Astrocyte of the cerebellum (primary cell): ENCODE measurements around the gene ARPC4.
A peak's percentile ranks its signal among the peaks of the same experiment; 100 is the strongest.

Source experiments
- DNase-seq: peaks from one replicate; pipeline ENCODE4 v3.0.0-alpha.2; 2011; ENCODE audit warnings: low read depth
- H3K4me3 ChIP-seq: 2 replicates; pipeline ENCODE4 v1.5.1; 2011; ENCODE audit warnings: mild to moderate bottlenecking, low read depth, low read length, moderate library complexity
- CTCF ChIP-seq: IDR thresholded peaks from 2 replicates; pipeline ENCODE4 v1.5.1; 2012; ENCODE audit warnings: low read length, low read depth, moderate library complexity, mild to moderate bottlenecking; ENCODE audit errors: missing control alignments
- in situ Hi-C: cut with HindIII; loops from 2 replicates; pipeline ENCODE4 v1.10.0; 2017; ENCODE audit warnings: low sequenced_read_pairs

ARPC4 gene

GRCh38 chr3:9786825-9787669 lies 5.8 kb upstream of the ARPC4 start:
- no peak overlapping the region for H3K4me3 ChIP-seq
- TF ChIP-seq CTCF = peak; percentile 50
- no peak for DNase-seq
- in situ Hi-C loops = no loop called here

- TF ChIP-seq CTCF = no peak
- in situ Hi-C loops = no loop called here
- no peak overlapping the region for H3K4me3 ChIP-seq
- no peak for DNase-seq
These were observed 5.2 kb upstream of the ARPC4 start for GRCh38 chr3:9787714-9788113.

DNA sequence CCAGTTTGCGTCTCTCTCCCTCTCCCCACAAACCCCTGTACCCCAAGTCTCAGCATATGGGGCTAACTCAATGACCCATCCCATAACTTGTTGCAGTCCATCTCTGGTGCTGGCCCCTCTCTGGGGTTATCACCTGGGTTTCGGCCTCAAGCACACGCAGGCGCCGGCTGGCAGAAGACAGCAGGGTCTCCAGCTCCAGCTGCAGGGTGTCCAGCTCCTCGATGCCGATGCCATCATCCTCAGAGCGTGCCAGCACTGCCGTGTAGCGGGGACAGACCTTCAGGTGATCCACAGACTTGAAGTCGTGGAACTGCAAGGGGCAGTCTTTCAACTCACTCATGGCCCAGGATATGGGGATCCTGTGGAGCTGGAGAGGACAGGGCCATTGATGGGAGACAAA lies 1.8 kb upstream of the ARPC4 start:
- in situ Hi-C loops = no loop called here
- peak overlapping the region; percentile 97 for H3K4me3 ChIP-seq
- no peak for TF ChIP-seq CTCF
- no peak for DNase-seq

- in situ Hi-C loops = no loop called here
- no peak for DNase-seq
- peak overlapping the region; percentile 97 for H3K4me3 ChIP-seq
- no peak for TF ChIP-seq CTCF
These were observed 985 bp upstream of the ARPC4 start for GRCh38 chr3:9791790-9792404.

- peak overlapping the region; percentile 97 for H3K4me3 ChIP-seq
- in situ Hi-C loops = no loop called here
- no peak for TF ChIP-seq CTCF
- no peak for DNase-seq
These were observed 389 bp downstream of the ARPC4 start for GRCh38 chr3:9793161-9793781.

- TF ChIP-seq CTCF = no peak
- in situ Hi-C loops = no loop called here
- DNase-seq = no peak
- no peak overlapping the region for H3K4me3 ChIP-seq
These were observed 1.5 kb downstream of the ARPC4 start for GRCh38 chr3:9794400-9794799.
